HG03565 (cell line): ENCODE measurements around the gene TMEM100.

Experiments
- ATAC-seq: cut with Tn5 transposase; IDR thresholded peaks from one replicate; pipeline ENCODE4 v1.9.1; 2021; ENCODE audit warnings: mild to moderate bottlenecking, moderate library complexity; ENCODE audit not compliant: unreplicated experiment

TMEM100 gene, protein sequence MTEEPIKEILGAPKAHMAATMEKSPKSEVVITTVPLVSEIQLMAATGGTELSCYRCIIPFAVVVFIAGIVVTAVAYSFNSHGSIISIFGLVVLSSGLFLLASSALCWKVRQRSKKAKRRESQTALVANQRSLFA

DNA sequence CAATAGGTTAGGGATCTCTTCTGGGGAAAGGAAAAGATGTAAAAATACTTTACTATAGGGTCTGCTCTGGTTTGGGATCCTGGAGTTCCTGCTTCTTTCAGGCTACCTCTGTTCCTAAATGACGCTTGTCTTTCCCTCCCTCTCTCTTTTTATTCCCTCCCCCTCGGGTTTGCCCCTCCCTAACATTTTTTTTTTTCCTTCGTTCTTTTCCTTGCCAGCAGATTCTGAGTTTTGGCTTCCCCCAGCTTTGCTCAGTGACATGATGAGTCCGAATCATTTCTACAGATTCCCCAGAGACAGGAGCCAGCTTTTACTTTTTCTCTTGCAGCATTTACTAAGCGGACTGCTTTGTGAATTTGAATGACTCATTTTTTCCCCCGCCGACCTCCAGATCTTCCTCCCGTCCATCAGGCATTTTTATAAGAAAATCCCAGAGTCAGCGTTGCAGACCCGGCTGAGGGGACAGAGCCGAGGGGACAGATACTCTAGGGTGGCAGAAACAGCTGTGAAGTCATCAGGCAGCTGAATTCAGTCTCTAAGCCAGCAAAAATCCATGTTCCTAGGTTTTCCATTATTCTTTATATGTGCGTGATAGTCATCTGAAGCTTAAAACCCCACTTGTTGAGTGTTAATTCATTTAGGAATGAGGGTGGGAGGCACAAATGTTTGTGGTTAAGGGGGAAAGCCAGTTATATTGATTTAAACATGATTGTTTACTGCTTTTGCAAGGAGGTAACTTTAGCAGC lies at the start of gene TMEM100:
TMEM100 (minus strand) TSS at position 123 of the 746 bp plus-strand sequence. CDS start 1,794 bp downstream, outside the sequence.
- no peak for ATAC-seq

DNA sequence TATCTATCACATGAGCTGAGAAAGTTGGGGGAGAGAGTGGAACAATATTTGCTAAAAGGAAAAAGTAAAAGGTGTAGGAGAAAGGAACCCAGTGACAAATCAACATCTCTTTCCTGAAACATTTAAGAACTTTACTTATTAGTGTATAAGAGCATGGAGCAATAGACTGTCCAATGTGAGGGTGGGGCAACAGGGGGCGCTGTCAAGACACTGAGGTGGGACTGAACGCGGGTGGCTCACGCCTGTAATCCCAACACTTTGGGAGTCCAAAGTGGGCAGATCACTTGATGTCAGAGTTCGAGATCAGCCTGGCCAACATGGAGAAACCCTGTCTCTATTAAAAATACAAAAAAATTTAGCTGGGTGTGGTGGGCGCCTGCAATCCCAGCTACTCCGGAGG lies 49.4 kb upstream of the TMEM100 start:
- no peak for ATAC-seq

DNA sequence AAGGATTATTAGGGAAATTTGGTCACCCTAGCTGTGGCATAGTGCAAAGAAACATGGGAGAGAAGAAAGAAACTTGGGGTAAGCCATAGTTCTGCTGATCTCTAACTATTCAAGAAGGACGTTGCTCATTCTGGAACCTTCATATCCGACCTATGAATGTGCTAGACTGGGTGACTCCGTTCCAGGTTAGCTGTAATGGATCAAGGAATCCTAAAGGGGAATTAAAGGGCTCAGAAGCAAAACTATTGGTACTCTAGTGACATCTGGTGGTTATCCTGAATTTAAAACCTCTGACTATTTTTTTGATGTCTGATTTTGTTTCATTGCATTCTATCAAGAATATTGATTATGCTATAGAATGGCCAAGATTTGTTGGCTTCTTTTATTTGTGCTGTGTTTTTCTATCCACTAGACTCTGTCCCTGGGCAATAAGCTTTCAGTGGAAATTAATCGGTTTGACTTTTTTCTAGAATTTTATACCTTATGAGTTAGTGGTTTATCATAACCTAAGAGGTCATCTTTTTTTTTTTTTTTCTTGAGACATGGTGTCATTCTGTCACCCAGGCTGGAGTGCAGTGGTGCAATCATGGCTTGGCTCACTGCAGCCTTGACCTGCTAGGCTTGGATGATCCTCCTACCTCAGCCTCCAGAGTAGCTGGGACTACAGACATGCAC lies 47.7 kb upstream of the TMEM100 start:
- ATAC-seq: no peak

DNA sequence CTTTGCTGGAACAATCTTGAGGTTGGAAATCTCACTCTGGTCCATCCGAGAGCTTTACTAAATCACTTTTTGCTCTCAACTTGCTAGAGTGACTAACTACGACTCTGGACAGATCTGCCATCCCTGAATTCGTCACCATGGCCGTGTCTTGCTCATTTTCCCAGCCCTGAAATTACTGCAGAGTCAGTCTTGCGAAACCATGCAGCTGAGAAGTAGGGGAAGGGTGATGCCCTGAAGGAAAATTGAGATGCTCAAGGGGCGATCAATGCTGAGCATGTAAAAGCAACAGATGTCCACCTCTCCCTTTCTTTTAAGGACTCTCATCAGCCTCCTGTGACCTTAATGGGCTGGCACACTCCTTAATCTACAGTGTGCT lies 46.9 kb upstream of the TMEM100 start:
- no peak for ATAC-seq

DNA sequence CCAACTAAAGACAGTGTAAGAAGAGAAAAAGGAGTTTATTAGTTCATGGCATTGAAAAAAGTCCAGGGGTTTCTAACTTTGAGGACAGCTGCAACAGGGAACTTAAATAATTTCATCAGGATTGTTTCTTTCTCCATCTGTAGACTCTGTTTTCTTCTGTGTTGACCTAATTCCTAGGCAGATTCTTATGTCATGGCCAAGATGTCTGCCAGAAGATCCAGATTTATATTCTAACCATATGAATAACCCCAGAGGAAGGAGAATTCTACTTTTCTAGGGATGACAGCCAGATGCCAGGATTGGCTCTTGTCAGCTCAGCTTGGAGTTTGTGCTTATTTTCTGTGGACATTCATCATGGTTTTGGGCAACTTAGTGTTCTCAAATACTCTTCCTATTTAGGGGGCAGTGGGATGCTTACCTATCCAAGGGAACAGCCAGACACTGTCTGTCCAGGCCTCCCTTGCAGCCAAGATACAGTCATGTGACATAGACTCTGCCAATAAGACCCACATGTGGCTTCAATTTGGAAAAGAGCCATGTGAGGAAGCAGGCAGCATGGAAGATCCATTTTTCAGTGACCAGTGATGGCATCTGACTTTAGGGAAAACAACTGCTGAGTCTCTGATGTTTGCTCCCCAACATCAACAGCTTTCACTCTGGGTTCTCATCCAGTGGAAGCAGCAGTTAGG lies 46.4 kb upstream of the TMEM100 start:
- no peak for ATAC-seq

DNA sequence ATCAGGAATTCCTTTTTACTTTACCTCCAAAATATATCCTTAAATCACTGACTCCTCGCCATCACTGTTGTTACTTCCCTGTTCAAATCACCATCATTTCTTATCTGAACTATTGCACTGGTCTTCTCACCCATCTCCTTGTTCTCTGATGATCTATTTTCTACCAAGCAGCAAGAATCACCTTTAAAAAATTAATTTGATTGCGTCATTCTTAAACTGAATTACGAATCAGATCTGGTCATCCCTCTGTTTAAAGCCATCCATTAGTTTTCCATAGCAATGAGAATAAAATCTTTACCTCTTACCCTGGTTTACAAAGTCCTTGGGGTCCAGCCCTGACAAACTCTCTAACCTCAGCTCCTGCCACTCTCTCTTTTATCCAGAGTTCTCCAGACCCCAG lies 42.8 kb upstream of the TMEM100 start:
- no peak for ATAC-seq

DNA sequence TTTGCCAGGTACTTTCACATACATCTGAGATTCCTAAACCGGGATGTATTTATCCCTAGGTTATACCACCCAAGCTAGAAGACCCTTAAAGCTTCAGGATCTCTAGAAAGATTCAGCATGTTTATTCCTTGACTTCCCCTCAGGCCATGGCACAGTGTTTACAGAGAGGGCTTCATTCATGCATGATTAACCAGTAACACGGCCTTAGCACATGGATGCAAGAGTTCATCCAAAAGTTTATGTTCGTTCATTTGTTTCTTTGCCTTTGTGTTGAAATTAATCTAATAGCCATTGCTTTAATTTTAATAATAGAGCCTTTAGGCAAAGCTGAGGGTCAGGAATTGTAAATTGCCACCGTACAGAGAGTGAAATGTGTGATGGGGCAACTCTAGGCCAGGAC lies 41.9 kb upstream of the TMEM100 start:
- ATAC-seq: no peak

DNA sequence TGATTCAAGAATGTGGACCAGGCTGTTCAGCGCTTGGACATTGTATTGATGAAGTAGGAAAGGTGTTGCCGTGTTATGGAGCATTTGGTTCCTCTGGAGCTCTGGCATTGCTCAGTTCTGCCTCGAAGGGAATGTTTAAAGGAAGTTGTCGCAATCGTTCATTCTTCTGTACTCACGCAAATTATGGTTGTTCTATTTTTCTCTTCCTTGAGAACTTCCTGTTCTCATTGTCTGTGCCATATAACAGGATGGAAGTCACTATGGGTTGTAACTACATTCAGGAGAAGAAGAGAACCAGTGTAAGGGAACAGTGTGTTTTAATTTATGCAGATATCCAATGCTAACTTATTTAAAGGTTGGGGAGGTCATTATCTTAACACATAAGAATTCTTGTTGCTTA lies 41.2 kb upstream of the TMEM100 start:
- no peak for ATAC-seq

DNA sequence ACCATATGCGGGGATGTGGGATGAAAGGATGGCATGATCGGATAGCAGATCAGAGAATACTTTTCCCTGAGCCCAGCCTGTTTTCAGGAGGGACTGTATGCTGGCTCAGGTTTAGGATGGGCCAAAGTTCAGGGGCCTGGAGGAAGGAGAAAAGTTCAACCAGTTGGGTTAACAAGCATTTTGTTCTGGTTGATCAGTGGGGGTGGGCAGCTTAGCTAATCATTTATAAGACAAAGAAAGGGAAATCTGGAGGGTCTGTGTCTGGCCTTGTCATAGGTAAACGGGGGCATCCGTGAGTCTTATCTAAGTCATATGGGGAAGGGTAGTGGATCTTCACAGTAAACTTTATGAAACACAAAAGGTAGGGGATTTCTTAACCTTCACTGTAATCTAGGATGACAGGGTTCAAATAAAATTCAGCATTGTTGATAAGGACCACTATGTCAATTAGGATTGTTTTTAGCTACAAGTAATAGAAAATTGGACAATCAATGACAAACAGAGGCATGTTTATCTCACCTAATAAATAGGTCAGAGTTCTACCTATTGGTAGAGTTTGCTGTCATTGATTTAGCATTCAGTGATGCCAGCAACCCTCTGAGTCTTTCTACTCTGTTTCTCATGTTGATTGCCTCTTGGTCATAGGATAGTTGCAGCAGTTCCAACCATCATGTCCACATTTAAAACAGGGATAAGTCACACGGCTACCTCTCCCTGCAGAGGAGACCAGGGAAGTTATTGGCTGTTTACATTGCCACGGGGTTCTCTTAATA lies 39.6 kb upstream of the TMEM100 start:
- ATAC-seq: no peak

DNA sequence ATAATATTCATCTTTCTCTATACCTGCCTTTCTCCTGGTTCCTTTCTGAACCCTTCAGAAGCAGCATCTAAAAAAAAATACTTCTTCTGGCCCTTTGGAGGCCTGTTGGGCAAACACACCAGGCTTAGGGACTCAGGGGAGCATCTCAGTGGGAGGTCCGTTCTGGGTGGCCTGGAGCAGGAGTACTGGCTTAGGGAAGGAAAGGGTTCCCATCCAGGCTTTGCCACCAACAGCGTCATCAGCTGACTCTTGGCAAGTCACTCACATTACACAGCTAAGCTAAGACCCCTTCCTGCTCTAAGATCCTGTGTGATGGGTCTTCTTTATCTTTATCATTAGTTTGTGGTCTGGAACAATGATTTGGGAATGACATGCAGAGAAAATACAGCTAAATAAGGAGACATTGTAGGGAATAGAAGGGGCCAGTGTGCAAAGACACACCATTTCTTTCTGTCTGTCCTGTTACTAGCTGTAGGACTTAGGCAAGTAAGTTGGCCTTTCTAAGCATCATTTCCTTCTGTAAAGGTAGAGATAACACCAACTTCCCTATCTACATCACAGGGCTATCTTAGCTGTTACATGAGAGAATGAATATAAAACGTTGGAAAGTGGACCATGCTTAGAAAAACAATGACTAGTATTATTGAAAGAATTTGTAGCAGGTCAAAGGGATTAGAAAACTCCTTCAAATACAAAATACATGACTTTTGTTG lies 38.1 kb upstream of the TMEM100 start:
- ATAC-seq: no peak

DNA sequence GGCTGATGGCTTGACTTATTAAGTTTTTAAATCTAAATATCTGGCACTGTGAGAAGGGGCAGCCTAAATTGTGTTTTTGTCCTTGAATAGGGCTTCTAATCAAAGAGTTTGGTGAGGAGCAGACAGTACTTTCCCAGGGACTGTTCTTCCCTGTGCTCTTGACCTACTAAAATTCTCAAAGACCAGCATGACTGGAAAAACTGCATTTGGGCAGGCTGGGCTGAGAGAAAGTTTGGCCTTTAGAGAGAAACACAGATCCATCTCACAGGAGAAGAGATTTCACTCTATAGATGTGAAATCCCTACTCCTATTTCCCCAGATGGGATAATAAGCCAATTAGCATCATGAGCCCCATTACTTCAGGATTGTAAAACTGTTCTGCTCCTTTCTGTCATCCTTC lies 35.5 kb upstream of the TMEM100 start:
- ATAC-seq: no peak

DNA sequence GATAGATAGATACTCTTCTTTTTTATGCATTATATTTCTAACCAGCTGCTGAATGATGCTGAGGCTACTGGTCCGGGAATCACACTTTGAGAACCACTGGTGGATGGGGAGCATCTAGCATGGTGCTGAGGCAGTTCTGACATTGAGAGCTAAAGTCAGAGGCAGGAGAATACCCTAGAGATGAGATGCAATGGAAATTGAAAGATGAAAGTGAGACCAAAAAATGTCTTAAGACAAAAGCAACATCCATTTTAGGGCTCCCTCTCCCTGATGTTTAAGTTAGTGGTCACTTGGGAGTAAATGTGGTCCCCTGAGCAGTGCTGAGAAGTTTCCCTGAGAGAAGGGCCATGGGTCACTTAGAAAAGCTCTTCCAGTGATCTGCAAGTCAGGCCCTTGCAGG lies 35.0 kb upstream of the TMEM100 start:
- no peak for ATAC-seq

DNA sequence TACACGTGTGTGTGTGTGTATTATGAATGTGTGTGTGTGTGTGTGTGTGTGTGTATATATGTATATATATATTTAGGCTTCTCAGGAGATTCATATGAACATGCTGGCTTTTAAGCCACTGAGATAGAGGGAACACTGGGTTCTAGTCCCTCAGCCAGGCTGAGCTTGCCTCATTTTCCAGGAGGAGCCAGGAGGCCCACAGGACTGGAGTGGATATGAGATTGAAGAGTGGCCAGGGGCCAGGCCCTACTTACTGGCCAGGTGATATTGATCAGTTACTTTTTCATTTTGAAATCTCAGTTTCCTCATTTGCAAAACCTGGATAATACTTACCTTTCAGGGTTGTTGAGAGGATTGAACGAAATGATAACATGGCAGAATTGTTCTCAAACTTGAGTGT lies 34.0 kb upstream of the TMEM100 start:
- no peak for ATAC-seq

DNA sequence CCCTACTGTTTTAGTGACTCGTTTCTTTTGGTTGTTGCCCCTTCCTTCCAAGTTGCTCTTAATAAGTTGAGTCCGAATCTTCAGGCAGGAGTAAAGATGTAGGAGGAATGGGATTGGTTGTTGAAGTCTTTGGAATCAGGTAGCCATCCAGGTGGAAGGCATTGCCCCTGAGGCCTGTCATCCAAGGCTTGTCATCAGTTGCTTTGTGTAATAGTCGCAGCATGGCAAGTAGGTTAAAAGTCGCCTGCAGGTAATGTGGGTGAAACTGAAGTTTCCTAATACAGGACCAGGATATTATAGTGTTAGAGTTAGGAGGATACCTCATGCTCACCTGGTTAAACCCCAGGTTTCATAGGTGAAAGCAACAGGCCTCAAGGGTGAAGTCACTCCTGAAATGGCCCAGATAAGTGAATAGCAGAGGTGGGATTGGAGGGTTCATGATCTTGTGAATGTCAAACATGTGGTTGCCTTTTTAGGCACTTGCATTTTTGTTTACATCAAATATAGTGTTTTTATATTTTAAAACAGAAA lies 29.1 kb upstream of the TMEM100 start:
- no peak for ATAC-seq

DNA sequence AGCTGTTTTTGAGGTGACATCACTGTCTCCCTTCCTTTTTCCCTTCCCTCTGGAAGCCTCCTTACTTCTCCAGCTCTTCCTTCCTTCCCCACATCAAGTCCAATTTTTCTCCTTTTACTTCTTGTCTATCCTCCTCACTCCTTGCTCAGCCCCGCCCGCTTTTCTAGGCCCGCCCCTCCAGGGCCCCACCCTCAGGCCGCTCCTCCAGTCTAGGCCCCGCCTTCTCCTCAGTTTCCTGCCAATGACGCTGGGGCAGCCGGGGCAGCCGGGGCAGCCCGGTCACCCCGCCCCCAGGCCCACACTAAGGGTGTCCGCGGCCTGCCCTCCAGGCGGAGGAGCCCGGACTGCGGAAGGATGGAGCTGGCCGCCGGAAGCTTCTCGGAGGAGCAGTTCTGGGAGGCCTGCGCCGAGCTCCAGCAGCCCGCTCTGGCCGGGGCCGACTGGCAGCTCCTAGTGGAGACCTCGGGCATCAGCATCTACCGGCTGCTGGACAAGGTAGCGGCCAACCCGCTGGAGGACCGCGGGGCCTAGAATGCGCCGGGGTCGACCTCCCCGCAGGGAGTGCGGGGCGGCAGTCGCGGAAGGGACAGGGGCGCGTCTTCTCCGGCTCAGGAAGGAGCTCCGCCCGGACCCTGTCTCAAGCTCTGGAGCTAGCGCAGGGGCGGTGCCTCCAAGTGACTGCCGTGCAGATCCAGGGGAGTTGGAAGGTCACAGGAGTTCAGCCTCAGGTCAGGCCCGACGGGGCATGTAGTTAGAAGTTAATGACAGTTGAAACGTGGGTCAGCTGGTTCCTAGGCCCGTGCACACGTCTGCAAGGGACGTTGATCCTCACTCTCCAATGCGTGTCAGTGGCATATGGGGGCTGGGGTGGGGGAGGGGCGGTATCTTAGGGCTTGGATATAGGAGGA lies 28.3 kb upstream of the TMEM100 start, which contains the start of gene PCTP:
PCTP (plus strand) TSS at position 302 of the 908 bp plus-strand sequence; CDS start at position 355, 53 bp downstream.
- ATAC-seq: peak; percentile 98

DNA sequence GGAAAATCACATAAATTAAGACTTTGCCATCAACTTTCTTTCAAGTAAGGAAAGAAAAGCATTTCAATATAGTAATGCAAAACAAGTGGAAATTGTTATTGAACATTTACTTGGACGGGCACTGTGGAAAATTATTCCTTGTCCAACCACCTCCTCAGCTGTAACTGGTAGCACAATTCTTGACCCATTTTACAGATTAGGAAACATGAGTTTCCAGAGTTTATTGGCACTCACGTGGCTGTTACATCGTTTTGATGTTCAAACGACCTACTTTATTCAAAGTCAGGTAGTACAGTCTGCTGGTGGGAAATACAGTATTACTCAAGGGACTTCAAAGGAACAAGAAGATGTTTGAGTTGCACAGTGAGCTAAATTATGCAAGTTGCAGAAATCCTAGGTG lies 27.3 kb upstream of the TMEM100 start:
- no peak for ATAC-seq

DNA sequence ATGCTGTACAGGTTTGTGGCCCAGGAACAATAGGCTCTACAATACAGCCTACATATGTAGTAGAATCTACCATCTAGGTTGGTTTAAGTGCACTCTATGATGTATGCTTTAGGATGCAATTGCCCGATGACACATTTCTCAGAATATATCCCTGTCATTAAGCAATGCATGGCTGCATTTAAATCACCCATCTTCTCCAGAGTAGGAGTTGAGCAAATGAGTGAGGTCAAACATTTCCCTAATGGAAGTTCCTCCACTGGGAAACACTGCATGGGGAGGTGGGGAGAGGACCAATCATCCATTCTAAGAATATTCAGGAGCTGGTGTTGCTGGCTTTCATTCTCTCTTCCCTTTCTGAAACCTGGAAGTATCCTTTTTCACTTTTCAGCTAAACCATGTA lies 26.2 kb upstream of the TMEM100 start:
- ATAC-seq: no peak

DNA sequence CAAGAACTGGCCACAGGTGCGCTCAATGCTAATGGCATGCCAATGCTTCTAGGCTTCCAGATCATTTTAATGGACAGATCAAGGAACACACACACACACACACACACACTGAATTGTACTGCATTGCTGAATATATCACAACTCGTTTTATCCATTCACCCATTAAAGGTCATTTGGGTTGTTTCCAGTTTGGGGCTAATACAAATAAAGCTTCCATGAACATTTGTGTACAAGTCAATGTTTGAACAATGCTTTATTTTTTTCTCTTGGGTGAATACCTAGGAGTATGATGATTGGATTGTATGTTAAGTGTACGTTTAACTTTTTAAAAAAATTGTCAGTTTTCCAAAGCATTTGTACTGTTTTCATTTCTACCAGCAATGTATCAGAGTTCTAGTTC lies 24.5 kb upstream of the TMEM100 start:
- no peak for ATAC-seq

DNA sequence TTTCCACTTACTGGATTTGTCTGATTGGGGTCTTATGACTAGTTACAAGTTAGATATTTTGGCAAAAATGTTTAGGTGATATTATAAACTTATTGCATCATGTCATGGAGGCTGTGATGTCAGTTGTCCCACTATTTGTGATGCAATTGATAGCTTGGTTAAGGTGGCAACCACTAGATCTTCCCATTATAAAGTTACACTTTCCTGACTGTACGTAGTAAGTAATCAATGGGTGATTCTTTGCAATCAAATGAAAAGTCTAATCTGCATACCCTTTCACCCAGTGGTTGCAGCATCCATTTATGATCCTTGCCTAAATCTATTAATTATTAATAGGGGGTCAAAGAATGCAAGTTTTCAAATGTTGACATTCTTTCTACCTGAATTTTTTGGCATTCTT lies 23.8 kb upstream of the TMEM100 start:
- no peak for ATAC-seq
